Left cardiac atrium (tissue), 4 donors: ENCODE data around the gene NXNL1. TPM values are rescaled to one million over a fixed set of nuclear protein-coding genes. Genes with fewer than 3 reads are reported as not detected.
A peak's percentile ranks its signal among the peaks of the same experiment; 100 is the strongest.

Experiments
- ATAC-seq, 2 donors: fragments of 200-7000 bp; cut with Tn5 transposase; one replicate each; pipeline ENCODE4 v1.9.1; 2020; ENCODE audit warnings: mild to moderate bottlenecking in 2 of 2, moderate library complexity in 2 of 2
- DNase-seq: peaks from one replicate; pipeline ENCODE4 v3.0.0-alpha.2; 2020
- intact Hi-C, 2 donors: fragments of 100-400 bp; cut with DNase I; formaldehyde crosslinking; loops; one replicate each; pipeline versions ENCODE4 v1.14.1 to v1.15.1; 2022 to 2023
- total RNA-seq, 2 donors: library from RNA; stranded (reverse); fragmentation: NEBNext Ultra II Directional; extraction: Animal tissue kit (Norgen Biotek cat#: 25700); gene quantifications; one replicate each; pipeline ENCODE4 v1.2.1, GENCODE V29; 2021
- donor health status: DM: no; HTN: yes; CAD: no.
- donor health status: DM: no; HTN: yes; CAD: no; lungs with severe emphysema.
- donor health status: DM: yes; HTN: yes; CAD: no.
- donor health status: Dilated cardiomyopathy.

The NXNL1 gene
- total RNA-seq, 2 donors from 2014 or later: 0.56 TPM; not detected in 1

GRCh38 chr19:17436094-17436873 lies 24.4 kb downstream of the NXNL1 start:
- ATAC-seq (no peak), DNase-seq (no peak)
- intact Hi-C loops: loop anchor here in 1 of 2 donors (10.0 kb wide), 1 partner anchor 149 kb away; no protein-coding TSS in a partner anchor

GRCh38 chr19:17435218-17435617 lies 25.5 kb downstream of the NXNL1 start:
- ATAC-seq (no peak), DNase-seq (no peak)
- intact Hi-C loops: loop anchor here in 1 of 2 donors (10.0 kb wide), 1 partner anchor 150 kb away; no protein-coding TSS in a partner anchor

- DNase-seq (no peak), ATAC-seq (no peak)
- intact Hi-C loops: loop anchor here in 1 of 2 donors (10.0 kb wide), 1 partner anchor 153 kb away; no protein-coding TSS in a partner anchor
Measured at GRCh38 chr19:17431417-17431816, 29.3 kb downstream of the NXNL1 start.

- ATAC-seq: no peak
- DNase-seq: no peak
- intact Hi-C loops: loop anchor here in 1 of 2 donors (10.0 kb wide), 1 partner anchor 155 kb away; no protein-coding TSS in a partner anchor
Measured at GRCh38 chr19:17429641-17430113, 31.0 kb downstream of the NXNL1 start.

GRCh38 chr19:17424743-17425365 lies 35.9 kb downstream of the NXNL1 start:
- DNase-seq: peak; percentile 42
- intact Hi-C loops: no loop called here

GRCh38 chr19:17423429-17424208 lies 37.1 kb downstream of the NXNL1 start:
- no peak for ATAC-seq
- intact Hi-C loops: no loop called here
- no peak for DNase-seq

More at GRCh38 chr19:17424743-17425365, 35.9 kb downstream of the NXNL1 start:
- peak; percentile 43 to 62 for ATAC-seq

GRCh38 chr19:17421942-17422341 lies 38.8 kb downstream of the NXNL1 start:
- ATAC-seq (no peak), DNase-seq (no peak)
- intact Hi-C loops: no loop called here

- intact Hi-C loops: no loop called here
- peak; percentile 10 to 56 for ATAC-seq
- peak; percentile 53 for DNase-seq
Measured at GRCh38 chr19:17420475-17420924, 40.2 kb downstream of the NXNL1 start.

- DNase-seq (peak; percentile 99), ATAC-seq (peak; percentile 98)
- intact Hi-C loops: no loop called here
Measured at GRCh38 chr19:17419621-17420474, 40.9 kb downstream of the NXNL1 start, which contains the start of gene MVB12A. Gene MVB12A, plus strand, starts transcription at chr19:17420047. Its CDS starts 89 bp downstream, at chr19:17420136.

- ATAC-seq (no peak), DNase-seq (no peak)
- intact Hi-C loops: no loop called here
Measured at GRCh38 chr19:17419154-17419620, 41.5 kb downstream of the NXNL1 start.

GRCh38 chr19:17418710-17419109 lies 42.0 kb downstream of the NXNL1 start:
- ATAC-seq: no peak
- intact Hi-C loops: no loop called here

GRCh38 chr19:17415121-17415520 lies 45.6 kb downstream of the NXNL1 start:
- DNase-seq: no peak
- ATAC-seq: no peak
- intact Hi-C loops: no loop called here

More at GRCh38 chr19:17418710-17419109, 42.0 kb downstream of the NXNL1 start:
- no peak for DNase-seq

GRCh38 chr19:17414097-17414496 lies 46.6 kb downstream of the NXNL1 start:
- DNase-seq (no peak), ATAC-seq (no peak)
- intact Hi-C loops: no loop called here

- DNase-seq (no peak), ATAC-seq (no peak)
- intact Hi-C loops: no loop called here
Measured at GRCh38 chr19:17411801-17412200, 48.9 kb downstream of the NXNL1 start.

GRCh38 chr19:17409990-17410389 lies 50.7 kb downstream of the NXNL1 start:
- intact Hi-C loops: no loop called here
- DNase-seq: no peak
- ATAC-seq: no peak

- intact Hi-C loops: no loop called here
- no peak for DNase-seq
- ATAC-seq: no peak
Measured at GRCh38 chr19:17406887-17407196, 53.9 kb downstream of the NXNL1 start.

- DNase-seq: no peak
- intact Hi-C loops: no loop called here
- peak in 1 of 2 donors; percentile 20 for ATAC-seq
Measured at GRCh38 chr19:17406046-17406886, 54.5 kb downstream of the NXNL1 start.
